Psoas muscle (tissue), 8 donors: ENCODE results near the gene BSG. TPM values are rescaled to one million over a fixed set of nuclear protein-coding genes. Genes with fewer than 3 reads are reported as not detected.

Experiments
- ATAC-seq, 4 donors: fragments of 200-7000 bp; cut with Tn5 transposase; one replicate each; pipeline ENCODE4 v1.9.1; 2020; ENCODE audit warnings: moderate library complexity in 3 of 4, mild to moderate bottlenecking in 2 of 4
- DNase-seq, 2 donors: peaks; one replicate each; pipeline ENCODE4 v3.0.0-alpha.2; 2020
- H3K27ac ChIP-seq: fragments of 200-600 bp; one replicate; pipeline ENCODE4 v1.8.0; 2022
- H3K27me3 ChIP-seq, 3 donors: fragments of 200-600 bp in 1 of 3; one replicate each; pipeline versions ENCODE4 v1.6.1 to v1.8.0; 2013 to 2022; ENCODE audit warnings: low read length in 2 of 3, mild to moderate bottlenecking in 2 of 3, moderate library complexity in 1 of 3; ENCODE audit not compliant: insufficient read depth in 3 of 3
- H3K36me3 ChIP-seq, 2 donors: fragments of 200-600 bp in 1 of 2; one replicate each; pipeline versions ENCODE4 v1.6.1 to v1.8.0; 2013 to 2022; ENCODE audit warnings: low read depth in 1 of 2, mild to moderate bottlenecking in 1 of 2, moderate library complexity in 1 of 2; ENCODE audit not compliant: insufficient read depth in 1 of 2
- H3K4me1 ChIP-seq: fragments of 200-600 bp; one replicate; pipeline ENCODE4 v1.8.0; 2022
- H3K4me3 ChIP-seq: fragments of 200-600 bp; one replicate; pipeline ENCODE4 v1.8.0; 2022; ENCODE audit warnings: mild to moderate bottlenecking
- H3K9me3 ChIP-seq: fragments of 200-600 bp; one replicate; pipeline ENCODE4 v1.8.0; 2022
- WGBS, 3 donors: extraction: QIAGEN DNeasy Blood & Tissue Kit; methylation state at CpG; one replicate each; pipeline versions ENCODE4 v1.1.6 to v1.1.7; 2013; 5-methylcytosine and 5-hydroxymethylcytosine counted together
- intact Hi-C, 2 donors: fragments of 100-400 bp; cut with DNase I; formaldehyde crosslinking; loops; one replicate each; pipeline versions ENCODE4 v1.11.0 to v1.14.2; 2022
- polyA plus RNA-seq, 3 donors: library from polyadenylated mRNA; stranded (reverse); fragments of 200-250 nt; gene quantifications; one replicate each; pipeline ENCODE4 v1.2.3, GENCODE V29; 2013
- total RNA-seq, 4 donors: library from RNA; stranded (reverse); fragmentation: NEBNext Ultra II Directional in 2 of 4; extraction: Animal tissue kit (Norgen Biotek cat#: 25700) in 2 of 4; gene quantifications; one replicate each; pipeline versions ENCODE4 v1.2.1 to v1.2.4, GENCODE V29; 2021 to 2023
- TF ChIP-seq, protein P1 (sequence below): fragments of 200-600 bp; IDR thresholded peaks from one replicate; pipeline ENCODE4 v1.8.0; 2022; ENCODE audit warnings: antibody characterized with exemption
- donor health status: healthy with polysubstance abuse.
- donor health status: DM: no; HTN: no; CAD: no; lungs with moderate emphysema.
- donor health status: Bipolar disorder and iron deficiency.
- donor health status: healthy.
- donor health status: DM: yes; HTN: yes; CAD: no.
- donor health status: DM: no; HTN: no; CAD: no.
- donor health status: DM: no; HTN: no; CAD: no.
- donor health status: DM: yes; HTN: yes; CAD: no.

BSG gene
- total and polyA plus RNA-seq, 7 donors = 172 to 381 (median 299) TPM

DNA sequence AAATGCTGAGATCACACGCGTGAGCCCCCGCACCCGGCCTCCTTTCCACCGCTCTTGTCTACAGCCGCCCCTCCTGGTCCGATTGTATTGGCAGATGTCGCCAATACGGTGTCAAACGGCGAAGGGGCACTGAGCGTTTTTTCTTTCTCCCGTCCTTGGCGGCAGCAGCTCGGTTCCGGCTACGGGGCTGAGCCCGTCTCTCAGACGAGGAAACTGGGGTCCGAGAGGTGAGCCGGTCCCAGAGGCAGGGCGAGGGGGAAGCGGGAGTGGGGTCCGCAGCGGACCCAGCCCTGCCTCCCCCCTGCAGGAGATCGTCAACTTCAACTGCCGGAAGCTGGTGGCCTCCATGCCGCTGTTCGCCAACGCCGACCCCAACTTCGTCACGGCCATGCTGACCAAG is 40.5 kb downstream of the BSG start:
- TF ChIP-seq, protein P1, sequence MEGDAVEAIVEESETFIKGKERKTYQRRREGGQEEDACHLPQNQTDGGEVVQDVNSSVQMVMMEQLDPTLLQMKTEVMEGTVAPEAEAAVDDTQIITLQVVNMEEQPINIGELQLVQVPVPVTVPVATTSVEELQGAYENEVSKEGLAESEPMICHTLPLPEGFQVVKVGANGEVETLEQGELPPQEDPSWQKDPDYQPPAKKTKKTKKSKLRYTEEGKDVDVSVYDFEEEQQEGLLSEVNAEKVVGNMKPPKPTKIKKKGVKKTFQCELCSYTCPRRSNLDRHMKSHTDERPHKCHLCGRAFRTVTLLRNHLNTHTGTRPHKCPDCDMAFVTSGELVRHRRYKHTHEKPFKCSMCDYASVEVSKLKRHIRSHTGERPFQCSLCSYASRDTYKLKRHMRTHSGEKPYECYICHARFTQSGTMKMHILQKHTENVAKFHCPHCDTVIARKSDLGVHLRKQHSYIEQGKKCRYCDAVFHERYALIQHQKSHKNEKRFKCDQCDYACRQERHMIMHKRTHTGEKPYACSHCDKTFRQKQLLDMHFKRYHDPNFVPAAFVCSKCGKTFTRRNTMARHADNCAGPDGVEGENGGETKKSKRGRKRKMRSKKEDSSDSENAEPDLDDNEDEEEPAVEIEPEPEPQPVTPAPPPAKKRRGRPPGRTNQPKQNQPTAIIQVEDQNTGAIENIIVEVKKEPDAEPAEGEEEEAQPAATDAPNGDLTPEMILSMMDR = no peak
- Histone ChIP-seq H3K27ac (no peak overlapping the region), H3K36me3 (peaks cover 4 to 11% of the 10 kb centered on the region in 2 donors), H3K9me3 (no peaks in the 10 kb centered on the region), H3K27me3 (peaks cover 0 to 24% (median 0%) of the 10 kb centered on the region in 3 donors), H3K4me3 (no peak overlapping the region), H3K4me1 (no peaks in the 10 kb centered on the region)
- intact Hi-C loops = no loop called here
- DNase-seq (no peak), ATAC-seq (no peak)
- 76 to 88% (median 85%) methylated on average over 32 to 33 of the region's 33 CpGs for WGBS, 3 donors

GRCh38 chr19:613732-614567 is 41.6 kb downstream of the BSG start:
- ATAC-seq (no peak), DNase-seq (no peak)
- Histone ChIP-seq H3K27me3 (peaks cover 0 to 17% (median 0%) of the 10 kb centered on the region in 3 donors), H3K4me1 (no peaks in the 10 kb centered on the region), H3K27ac (no peak overlapping the region), H3K4me3 (no peak overlapping the region), H3K36me3 (peaks cover 13 to 21% of the 10 kb centered on the region in 2 donors), H3K9me3 (no peaks in the 10 kb centered on the region)
- intact Hi-C loops = no loop called here
- TF ChIP-seq, protein P1 = no peak
- WGBS, 3 donors = 69 to 84% (median 75%) methylated on average over 53 to 54 of the region's 54 CpGs

GRCh38 chr19:615619-616018 is 43.2 kb downstream of the BSG start:
- Histone ChIP-seq H3K27ac (no peak overlapping the region), H3K4me1 (no peaks in the 10 kb centered on the region), H3K4me3 (no peak overlapping the region), H3K9me3 (no peaks in the 10 kb centered on the region), H3K36me3 (peaks cover 22 to 36% of the 10 kb centered on the region in 2 donors), H3K27me3 (peaks cover 0 to 7% (median 0%) of the 10 kb centered on the region in 3 donors)
- TF ChIP-seq, protein P1 = no peak
- ATAC-seq = peak; percentile 16 to 60 (median 36)
- WGBS, 3 donors = 25 to 31% (median 28%) methylated on average over 28 to 33 of the region's 33 CpGs
- DNase-seq = no peak
- intact Hi-C loops = no loop called here

- Histone ChIP-seq H3K4me1 (no peaks in the 10 kb centered on the region), H3K4me3 (no peak overlapping the region), H3K27ac (no peak overlapping the region), H3K9me3 (no peaks in the 10 kb centered on the region), H3K27me3 (peaks cover 0 to 7% (median 0%) of the 10 kb centered on the region in 3 donors), H3K36me3 (peaks cover 22 to 40% of the 10 kb centered on the region in 2 donors)
- ATAC-seq (peak in 1 of 4 donors; percentile 14), DNase-seq (no peak)
- intact Hi-C loops = no loop called here
- TF ChIP-seq, protein P1 = no peak
- WGBS, 3 donors = 12 to 28% (median 13%) methylated on average over 20 to 89 of the region's 97 CpGs
Observed at GRCh38 chr19:616062-616700, 43.8 kb downstream of the BSG start.
